Neuronal stem cell (in vitro differentiated cells): ENCODE measurements around the gene PACSIN2.
"Not testable (repeated sequence)": the region's sequence is repeated elsewhere in the genome, so short reads cannot be mapped to it uniquely, and the experiment has no call there.

Experiments used
- DNase-seq: peaks from one replicate; pipeline ENCODE4 v3.0.0-alpha.2; 2013; ENCODE audit warnings: low spot score
- H2AFZ ChIP-seq: one replicate; pipeline ENCODE4 v1.6.1; 2013; ENCODE audit warnings: mild to moderate bottlenecking, low read length, inconsistent platforms
- H2AK5ac ChIP-seq: 2 replicates; pipeline ENCODE4 v1.6.1; 2013; ENCODE audit warnings: low read depth, mild to moderate bottlenecking, inconsistent platforms, low read length, moderate library complexity, mixed read lengths
- H2BK120ac ChIP-seq: 2 replicates; pipeline ENCODE4 v1.6.1; 2013; ENCODE audit warnings: low read depth, mild to moderate bottlenecking, inconsistent platforms, low read length, moderate library complexity, mixed read lengths
- H2BK12ac ChIP-seq: one replicate; pipeline ENCODE4 v1.6.1; 2013; ENCODE audit warnings: low read length, inconsistent platforms
- H2BK15ac ChIP-seq: 2 replicates; pipeline ENCODE4 v1.6.1; 2013; ENCODE audit warnings: mild to moderate bottlenecking, low read length, inconsistent platforms, mixed read lengths
- H2BK5ac ChIP-seq: one replicate; pipeline ENCODE4 v1.6.1; 2013; ENCODE audit warnings: inconsistent platforms, mild to moderate bottlenecking, low read length, moderate library complexity
- H3K14ac ChIP-seq: one replicate; pipeline ENCODE4 v1.6.1; 2013; ENCODE audit warnings: low read length, inconsistent platforms
- H3K18ac ChIP-seq: 2 replicates; pipeline ENCODE4 v1.6.1; 2013; ENCODE audit warnings: low read length, inconsistent platforms
- H3K23ac ChIP-seq: 2 replicates; pipeline ENCODE4 v1.6.1; 2013; ENCODE audit warnings: low read depth, mild to moderate bottlenecking, mixed read lengths, low read length, inconsistent platforms; ENCODE audit not compliant: poor library complexity
- H3K27ac ChIP-seq: replicated peaks from 3 replicates; pipeline ENCODE4 v1.5.1; 2013; ENCODE audit warnings: low read length, inconsistent platforms
- H3K27me3 ChIP-seq, 3 experiments: 2 replicates each; pipeline ENCODE4 v1.6.1; 2013; ENCODE audit warnings: low read length in 3 of 3, mild to moderate bottlenecking in 2 of 3, inconsistent platforms in 1 of 3, low read depth in 1 of 3, mixed read lengths in 1 of 3, moderate library complexity in 1 of 3; ENCODE audit not compliant: control insufficient read depth in 3 of 3, insufficient read depth in 3 of 3
- H3K36me3 ChIP-seq, 2 donors: replicated peaks in 1 of 2; 2 replicates each; pipeline ENCODE4 v1.6.1; 2013; ENCODE audit warnings: low read length in 2 of 2; ENCODE audit not compliant: control insufficient read depth in 2 of 2, insufficient read depth in 2 of 2
- H3K4ac ChIP-seq: 2 replicates; pipeline ENCODE4 v1.6.1; 2013; ENCODE audit warnings: inconsistent platforms, mild to moderate bottlenecking, low read length, moderate library complexity
- H3K4me1 ChIP-seq, 2 donors: 1 replicate in 1 of 2; 2 replicates in 1 of 2; pipeline ENCODE4 v1.6.1; 2013; ENCODE audit warnings: low read length in 2 of 2, low read depth in 1 of 2; ENCODE audit not compliant: control insufficient read depth in 2 of 2, insufficient read depth in 1 of 2
- H3K4me2 ChIP-seq: one replicate; pipeline ENCODE4 v1.6.1; 2013; ENCODE audit warnings: mild to moderate bottlenecking, low read length, inconsistent platforms; ENCODE audit not compliant: insufficient read depth, poor library complexity, severe bottlenecking
- H3K4me3 ChIP-seq, 2 donors: 2 replicates each; pipeline ENCODE4 v1.5.1; 2013; ENCODE audit warnings: low read length in 2 of 2, mild to moderate bottlenecking in 2 of 2, inconsistent platforms in 1 of 2, moderate library complexity in 1 of 2
- H3K79me1 ChIP-seq: one replicate; pipeline ENCODE4 v1.6.1; 2013; ENCODE audit warnings: low read depth, mild to moderate bottlenecking, inconsistent platforms, low read length, moderate library complexity
- H3K9ac ChIP-seq: one replicate; pipeline ENCODE4 v1.6.1; 2013; ENCODE audit warnings: mild to moderate bottlenecking, low read depth, low read length, inconsistent platforms; ENCODE audit not compliant: poor library complexity
- H3K9me3 ChIP-seq, 2 donors: replicated peaks in 1 of 2; 2 replicates each; pipeline versions ENCODE3 to v1.6.1; 2013; ENCODE audit warnings: low read length in 2 of 2, mild to moderate bottlenecking in 2 of 2, inconsistent platforms in 1 of 2, low read depth in 1 of 2, mixed read lengths in 1 of 2, moderate library complexity in 1 of 2; ENCODE audit not compliant: control insufficient read depth in 2 of 2, insufficient read depth in 1 of 2
- H4K8ac ChIP-seq: one replicate; pipeline ENCODE4 v1.6.1; 2013; ENCODE audit warnings: low read depth, mild to moderate bottlenecking, inconsistent platforms, low read length, moderate library complexity
- H4K91ac ChIP-seq: one replicate; pipeline ENCODE4 v1.6.1; 2013; ENCODE audit warnings: low read length, low read depth, mild to moderate bottlenecking, inconsistent platforms; ENCODE audit not compliant: poor library complexity
- WGBS, 2 donors: extraction: QIAGEN DNeasy Blood & Tissue Kit; methylation state at CpG; one replicate each; pipeline ENCODE4 v1.1.7; 2013; ENCODE audit warnings: missing lambda C conversion rate in 2 of 2, mixed read lengths in 1 of 2; ENCODE audit not compliant: insufficient read length in 2 of 2, insufficient replicate concordance in 1 of 2; ENCODE audit errors: extremely low coverage in 2 of 2; 5-methylcytosine and 5-hydroxymethylcytosine counted together

Gene PACSIN2

GRCh38 chr22:42926768-42927167 lies 88.2 kb downstream of the PACSIN2 start:
- no peak overlapping the region for H3K9ac ChIP-seq
- no peak overlapping the region for H2AK5ac ChIP-seq
- H3K79me1 ChIP-seq: peaks cover 1% of the 10 kb centered on the region
- no peak overlapping the region for H2BK15ac ChIP-seq
- H3K18ac ChIP-seq: no peak overlapping the region
- no peak overlapping the region for H4K8ac ChIP-seq
- no peak for DNase-seq
- H3K4me2 ChIP-seq: no peak overlapping the region
- H4K91ac ChIP-seq: no peak overlapping the region
- H3K14ac ChIP-seq: no peak overlapping the region
- H3K4me3 ChIP-seq: no peak overlapping the region
- peaks cover 0 to 3% of the 10 kb centered on the region in 2 donors for H3K36me3 ChIP-seq
- H3K27ac ChIP-seq: no peak overlapping the region
- H2BK5ac ChIP-seq: no peak overlapping the region
- H3K23ac ChIP-seq: no peak overlapping the region
- no peaks in the 10 kb centered on the region for H3K9me3 ChIP-seq
- H2AFZ ChIP-seq: no peak overlapping the region
- H3K27me3 ChIP-seq: no peaks in the 10 kb centered on the region
- no peak overlapping the region for H3K4ac ChIP-seq
- H2BK12ac ChIP-seq: no peak overlapping the region
- no CpG with 5 or more reads among the region's 5 CpGs for WGBS, 2 donors
- H3K4me1 ChIP-seq: peaks cover 11 to 12% of the 10 kb centered on the region in 2 donors
- H2BK120ac ChIP-seq: no peak overlapping the region

- Histone ChIP-seq H3K9me3 (no peaks in the 10 kb centered on the region), H3K4ac (no peak overlapping the region), H2BK15ac (no peak overlapping the region), H2BK120ac (no peak overlapping the region), H2AK5ac (no peak overlapping the region), H3K4me2 (no peak overlapping the region), H3K27ac (no peak overlapping the region), H4K8ac (no peak overlapping the region), H3K14ac (no peak overlapping the region), H3K9ac (no peak overlapping the region), H3K79me1 (peaks cover 1% of the 10 kb centered on the region), H2AFZ (no peak overlapping the region), H3K4me3 (no peak overlapping the region), H2BK12ac (no peak overlapping the region), H3K36me3 (peaks cover 0 to 3% of the 10 kb centered on the region in 2 donors), H2BK5ac (no peak overlapping the region), H3K4me1 (peaks cover 11 to 12% of the 10 kb centered on the region in 2 donors), H4K91ac (no peak overlapping the region), H3K23ac (no peak overlapping the region), H3K27me3 (no peaks in the 10 kb centered on the region), H3K18ac (no peak overlapping the region)
- DNase-seq: no peak
- no CpG with 5 or more reads among the region's 4 CpGs for WGBS, 2 donors
Measured at GRCh38 chr22:42926104-42926503, 88.8 kb downstream of the PACSIN2 start.

GRCh38 chr22:42925598-42925997 lies 89.4 kb downstream of the PACSIN2 start:
- WGBS, 2 donors: no CpG with 5 or more reads among the region's 6 CpGs
- no peak for DNase-seq
- no peak overlapping the region for H3K4me3 ChIP-seq
- no peaks in the 10 kb centered on the region for H3K27me3 ChIP-seq
- H3K23ac ChIP-seq: no peak overlapping the region
- peaks cover 0 to 3% of the 10 kb centered on the region in 2 donors for H3K36me3 ChIP-seq
- no peak overlapping the region for H4K8ac ChIP-seq
- H3K9ac ChIP-seq: no peak overlapping the region
- H2BK15ac ChIP-seq: no peak overlapping the region
- H2AK5ac ChIP-seq: no peak overlapping the region
- H3K4ac ChIP-seq: no peak overlapping the region
- H4K91ac ChIP-seq: no peak overlapping the region
- no peak overlapping the region for H2BK12ac ChIP-seq
- H3K14ac ChIP-seq: no peak overlapping the region
- H2AFZ ChIP-seq: no peak overlapping the region
- H3K9me3 ChIP-seq: no peaks in the 10 kb centered on the region
- no peak overlapping the region for H2BK120ac ChIP-seq
- peaks cover 1% of the 10 kb centered on the region for H3K79me1 ChIP-seq
- H3K18ac ChIP-seq: no peak overlapping the region
- peaks cover 11 to 12% of the 10 kb centered on the region in 2 donors for H3K4me1 ChIP-seq
- H3K4me2 ChIP-seq: no peak overlapping the region
- H3K27ac ChIP-seq: no peak overlapping the region
- H2BK5ac ChIP-seq: no peak overlapping the region

GRCh38 chr22:42925031-42925430 lies 89.9 kb downstream of the PACSIN2 start:
- no CpG with 5 or more reads among the region's 10 CpGs for WGBS, 2 donors
- H3K23ac ChIP-seq, H4K8ac ChIP-seq: not testable (repeated sequence)

More at GRCh38 chr22:42925031-42925430, 89.9 kb downstream of the PACSIN2 start:
- not testable (repeated sequence) for H3K18ac ChIP-seq, H3K79me1 ChIP-seq, DNase-seq, H3K4me2 ChIP-seq, H4K91ac ChIP-seq, H3K27ac ChIP-seq, H2BK15ac ChIP-seq, H3K27me3 ChIP-seq, H2AFZ ChIP-seq, H2BK12ac ChIP-seq, H3K36me3 ChIP-seq, H3K4me3 ChIP-seq, H3K9ac ChIP-seq, H3K14ac ChIP-seq, H3K4me1 ChIP-seq, H3K4ac ChIP-seq, H2BK5ac ChIP-seq, H2BK120ac ChIP-seq, H2AK5ac ChIP-seq, H3K9me3 ChIP-seq
